NCI-H510A treated with DMSO at 0.1 percent for 48 hours (cell line): ENCODE data around the gene CLASP1.
A peak's percentile ranks its signal among the peaks of the same experiment; 100 is the strongest.
"Not testable (repeated sequence)": the region's sequence is repeated elsewhere in the genome, so short reads cannot be mapped to it uniquely, and the experiment has no call there.

Source experiments
- DNase-seq: peaks from one replicate; lab custom pipeline; 2025; lab: John Stamatoyannopoulos, UW

The CLASP1 gene

DNA sequence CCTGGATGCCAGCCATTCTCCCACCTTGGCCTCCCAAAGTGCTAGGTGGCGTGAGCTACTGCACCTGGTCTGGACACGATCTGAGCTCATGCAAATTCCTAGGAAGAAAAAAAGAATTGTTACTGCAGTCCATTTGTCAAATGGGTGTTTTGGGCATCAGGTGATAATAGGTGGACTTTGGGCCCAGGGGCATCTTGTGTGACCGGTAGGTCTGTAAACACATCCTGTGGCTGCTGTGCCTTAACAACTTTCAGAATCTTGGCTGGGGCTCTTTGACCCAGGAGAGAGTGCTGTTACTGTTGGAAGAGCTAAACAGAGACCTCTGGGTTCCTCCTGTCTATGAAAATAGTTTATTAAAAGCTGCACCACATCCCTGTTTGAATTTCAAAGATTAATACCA, 329.3 kb downstream of the CLASP1 start:
- DNase-seq, result no peak

DNA sequence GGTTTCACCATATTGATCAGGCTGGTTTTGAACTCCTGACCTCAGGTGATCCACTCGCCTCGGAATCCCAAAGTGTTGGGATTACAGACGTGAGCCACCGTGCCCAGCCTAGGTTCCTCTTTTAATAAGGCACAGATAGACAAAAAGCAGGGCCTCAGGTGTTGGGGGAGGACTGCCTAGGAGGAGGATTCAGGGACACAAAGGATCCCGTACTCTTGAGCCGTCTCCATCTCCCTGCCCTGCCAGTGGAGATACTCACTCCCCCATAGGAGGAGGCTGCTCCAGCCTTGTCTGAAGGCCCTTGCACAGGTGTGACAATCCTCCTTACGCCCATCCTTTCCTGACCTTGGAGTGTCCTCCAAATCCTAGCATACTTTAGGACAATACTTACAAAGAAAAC, 332.3 kb downstream of the CLASP1 start:
- DNase-seq, result no peak

GRCh38 chr2:121313701-121314100, 335.6 kb downstream of the CLASP1 start:
- DNase-seq, result not testable (repeated sequence)

DNA sequence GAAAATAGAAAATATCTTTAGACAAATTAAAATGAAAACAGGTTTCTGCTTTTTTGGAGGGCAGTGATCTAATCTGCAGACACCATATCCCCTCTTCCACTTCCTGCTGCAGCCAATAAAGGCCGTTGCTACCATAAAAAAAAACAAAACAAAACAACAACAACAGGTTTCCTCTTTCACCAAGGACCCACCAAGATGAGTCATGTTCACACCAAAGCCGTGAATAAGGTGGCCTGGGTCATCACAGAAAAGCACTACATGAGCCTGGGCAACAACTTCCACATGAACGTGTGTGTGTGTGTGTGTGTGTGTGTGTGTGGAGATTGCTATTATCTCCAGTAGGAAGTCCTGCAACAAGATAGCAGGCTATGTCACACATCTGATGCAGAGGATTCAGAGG, 339.5 kb downstream of the CLASP1 start:
- DNase-seq, result no peak

- no peak for DNase-seq
Observed at GRCh38 chr2:121309323-121309722, 339.9 kb downstream of the CLASP1 start.

DNA sequence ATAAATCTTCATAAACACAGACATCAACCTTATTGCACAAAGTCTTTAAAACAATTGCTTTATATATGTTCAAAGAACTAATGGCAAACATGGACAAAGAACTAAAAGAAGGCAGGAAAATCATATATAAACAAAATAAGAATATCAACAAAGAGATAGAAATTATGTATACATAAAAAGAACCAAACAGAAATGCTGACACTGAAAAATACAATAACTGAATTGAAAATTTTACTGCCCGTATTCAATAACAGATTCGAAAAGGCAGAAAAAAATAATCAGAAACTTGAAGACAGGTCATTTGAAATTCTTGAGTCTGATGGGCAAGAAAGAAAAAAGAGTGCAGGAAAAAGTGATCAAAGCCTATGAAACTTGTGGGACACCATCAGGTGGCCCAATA, 342.2 kb downstream of the CLASP1 start:
- no peak for DNase-seq

GRCh38 chr2:121304941-121305340, 344.3 kb downstream of the CLASP1 start:
- no peak for DNase-seq

DNA sequence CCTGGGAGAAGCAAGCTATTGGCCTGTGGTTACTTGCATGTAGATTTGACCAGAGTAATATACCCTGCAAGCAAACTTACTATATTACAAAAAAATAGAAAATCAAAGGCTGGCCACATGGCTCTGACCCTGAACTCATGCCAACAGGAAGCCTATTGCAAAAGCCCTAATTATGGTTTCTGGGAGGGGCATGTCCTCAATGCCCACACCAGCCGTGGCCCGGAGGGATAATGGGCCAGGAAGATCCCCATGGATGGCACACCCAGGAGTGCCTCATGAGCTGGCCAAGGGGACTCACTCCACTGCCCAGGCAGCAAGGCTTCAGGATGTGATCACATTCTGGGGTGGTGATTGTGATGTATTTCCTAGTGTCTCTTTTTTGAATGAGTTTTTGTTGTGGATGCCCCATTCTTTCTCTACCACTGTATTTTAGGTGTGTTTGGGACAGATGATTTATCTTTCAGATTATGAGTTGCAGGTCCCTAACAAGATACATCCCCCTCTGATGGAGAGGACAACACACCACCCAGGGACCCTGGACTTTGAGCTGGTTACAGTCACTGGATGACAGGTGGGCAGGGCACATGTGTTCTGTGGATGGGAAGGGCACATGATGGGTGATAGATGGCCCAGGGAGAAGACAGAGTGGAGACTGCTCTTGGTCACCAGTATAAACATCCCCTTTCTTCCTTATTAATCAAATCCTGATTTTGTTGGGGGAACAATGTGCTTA, 345.6 kb downstream of the CLASP1 start:
- DNase-seq, result no peak

DNA sequence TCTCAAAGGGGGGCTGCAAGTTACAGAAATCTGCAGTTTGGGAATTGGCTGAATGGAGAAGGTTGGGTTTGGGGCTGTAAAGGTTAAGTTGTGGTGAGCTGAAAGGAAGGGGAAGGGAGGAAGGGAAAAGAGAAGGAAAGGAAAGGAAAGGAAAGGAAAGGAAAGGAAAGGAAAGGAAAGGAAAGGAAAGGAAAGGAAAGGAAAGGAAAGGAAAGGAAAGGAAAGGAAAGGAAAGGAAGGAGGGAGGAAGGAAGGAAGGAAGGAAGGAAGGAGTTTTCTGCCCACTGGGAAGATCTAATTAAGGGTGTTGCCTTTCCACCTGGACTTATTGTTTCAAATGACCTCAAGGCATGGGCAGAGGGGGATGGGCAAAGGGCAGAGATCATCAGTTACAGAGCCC, 348.1 kb downstream of the CLASP1 start:
- DNase-seq, result not testable (repeated sequence)

GRCh38 chr2:121298476-121298875, 350.8 kb downstream of the CLASP1 start:
- no peak for DNase-seq

GRCh38 chr2:121297866-121298265, 351.4 kb downstream of the CLASP1 start:
- DNase-seq, result not testable (repeated sequence)

- DNase-seq, result peak; percentile 64
Observed at GRCh38 chr2:121297217-121297830, 351.9 kb downstream of the CLASP1 start.

- DNase-seq, result no peak
Observed at GRCh38 chr2:121295911-121296650, 353.2 kb downstream of the CLASP1 start.

GRCh38 chr2:121294881-121295840, 354.1 kb downstream of the CLASP1 start:
- DNase-seq, result no peak

DNA sequence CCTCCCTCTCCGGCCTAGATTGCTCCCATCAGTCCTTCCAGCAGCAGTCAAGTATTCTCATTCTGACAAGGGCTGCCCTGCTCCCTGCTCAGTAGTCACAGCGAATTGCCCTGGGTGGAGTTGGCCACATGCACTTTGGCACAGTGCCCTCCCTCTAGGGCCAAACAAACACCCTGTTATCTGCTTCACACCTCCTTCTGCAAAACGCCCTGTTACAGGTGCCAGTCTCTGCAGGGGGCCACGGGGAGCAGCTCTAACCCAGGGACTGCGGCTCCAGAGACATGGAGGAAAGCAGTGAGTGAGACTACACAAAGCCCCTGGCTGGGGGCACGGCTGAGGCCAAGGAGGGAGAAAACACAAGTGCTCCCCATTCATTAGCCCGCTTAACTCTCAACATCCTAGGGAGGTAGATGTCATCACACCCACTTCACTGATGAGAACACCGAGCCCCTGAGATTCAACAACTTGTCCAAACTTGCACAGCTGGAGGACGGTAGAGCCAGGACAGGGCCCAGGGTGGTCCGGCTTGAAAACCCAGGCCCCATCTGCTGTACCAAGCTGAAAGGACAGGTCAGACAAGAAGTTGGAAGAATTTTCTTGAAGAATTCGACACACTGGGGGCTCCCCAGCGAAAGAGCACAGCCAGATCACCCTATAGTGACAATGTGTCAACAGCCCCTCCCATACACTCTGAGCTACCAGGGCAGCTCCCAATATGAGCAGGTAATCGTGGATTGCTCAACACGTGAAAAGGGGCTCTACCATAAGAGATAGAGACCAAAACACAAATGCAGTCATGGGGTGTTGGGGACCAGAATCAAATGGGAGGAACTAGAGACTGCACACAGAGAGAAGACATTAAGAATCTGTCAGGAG, 355.6 kb downstream of the CLASP1 start:
- peak; percentile 84 for DNase-seq

DNA sequence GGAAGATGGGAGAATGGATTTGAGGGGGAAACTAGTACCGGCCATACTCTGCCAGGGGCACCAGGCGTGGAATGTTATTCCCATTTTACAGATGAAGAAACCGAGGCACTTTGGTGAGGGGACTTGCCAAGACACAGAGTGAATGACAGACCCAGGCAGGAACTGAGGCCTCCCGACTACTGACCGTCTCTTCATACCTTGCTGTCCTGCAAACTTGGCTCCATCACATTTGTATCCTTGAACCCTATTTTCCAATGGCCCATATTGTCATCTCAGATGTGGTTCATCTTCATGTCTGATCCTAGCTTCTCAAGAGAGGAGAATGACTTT, 358.0 kb downstream of the CLASP1 start:
- no peak for DNase-seq

GRCh38 chr2:121289271-121289670, 360.0 kb downstream of the CLASP1 start:
- no peak for DNase-seq

DNA sequence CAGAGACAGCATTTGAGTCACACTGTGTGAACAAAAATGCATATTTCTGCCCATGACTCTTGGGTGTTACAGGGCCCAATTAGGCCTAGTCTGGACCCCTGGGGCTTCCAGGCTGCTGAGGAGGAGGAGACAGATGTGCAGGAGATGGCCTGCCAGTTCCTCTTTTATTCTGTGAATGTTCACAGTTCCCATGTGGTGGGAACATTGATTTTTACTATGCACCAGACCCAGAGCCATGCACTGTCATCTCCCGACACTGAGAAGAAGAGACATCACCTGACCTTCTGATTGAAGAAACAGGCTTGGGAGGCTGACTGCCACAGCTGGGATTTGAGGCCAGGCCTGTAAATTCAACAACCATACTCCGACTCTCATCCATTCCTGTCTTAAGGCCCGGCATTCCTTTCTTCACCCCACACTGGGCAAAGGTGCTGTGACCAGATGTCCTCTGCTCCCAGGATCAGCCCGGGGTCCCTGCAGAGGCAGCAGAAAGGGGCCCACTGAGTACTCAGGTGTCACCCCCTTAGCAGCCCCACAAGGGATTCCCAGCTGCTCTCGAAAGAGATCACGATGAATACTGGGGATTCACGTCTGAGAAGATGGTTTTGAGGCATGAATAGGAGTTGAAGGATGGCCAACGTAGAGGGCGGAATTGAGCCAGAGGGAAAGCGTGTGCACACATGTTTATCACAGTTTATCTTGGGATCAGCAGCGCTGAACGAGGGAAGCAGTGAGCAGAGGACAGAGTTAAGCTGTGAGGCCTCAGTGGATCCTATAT, 360.6 kb downstream of the CLASP1 start:
- no peak for DNase-seq

DNA sequence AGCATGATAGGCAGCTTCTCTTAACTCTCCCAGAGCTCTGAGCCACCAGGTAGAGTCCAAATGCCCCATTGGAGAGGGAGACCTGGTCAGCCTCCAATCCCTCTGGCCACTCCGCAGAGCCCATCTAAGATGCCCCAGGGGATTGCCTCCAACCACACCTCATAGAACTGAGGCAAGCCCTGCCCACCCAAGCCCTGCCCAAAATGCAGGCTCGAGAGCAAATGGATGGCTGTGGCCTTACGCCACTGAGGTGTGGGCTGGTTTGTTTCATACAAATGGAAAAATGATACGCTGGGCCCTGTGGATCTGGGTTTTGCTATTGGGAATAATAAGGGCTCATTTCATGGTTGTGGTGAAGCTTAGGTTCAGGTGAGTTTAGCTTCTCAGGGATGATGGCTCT, 361.3 kb downstream of the CLASP1 start:
- DNase-seq, result no peak
